GM18517 (cell line): ENCODE results near the gene INPP5F.
"Not testable (repeated sequence)": the region's sequence is repeated elsewhere in the genome, so short reads cannot be mapped to it uniquely, and the experiment has no call there.

Experiments
- ATAC-seq: cut with Tn5 transposase; IDR thresholded peaks from one replicate; pipeline ENCODE4 v1.9.1; 2021; ENCODE audit warnings: mild to moderate bottlenecking, moderate library complexity; ENCODE audit not compliant: unreplicated experiment

The INPP5F gene

DNA sequence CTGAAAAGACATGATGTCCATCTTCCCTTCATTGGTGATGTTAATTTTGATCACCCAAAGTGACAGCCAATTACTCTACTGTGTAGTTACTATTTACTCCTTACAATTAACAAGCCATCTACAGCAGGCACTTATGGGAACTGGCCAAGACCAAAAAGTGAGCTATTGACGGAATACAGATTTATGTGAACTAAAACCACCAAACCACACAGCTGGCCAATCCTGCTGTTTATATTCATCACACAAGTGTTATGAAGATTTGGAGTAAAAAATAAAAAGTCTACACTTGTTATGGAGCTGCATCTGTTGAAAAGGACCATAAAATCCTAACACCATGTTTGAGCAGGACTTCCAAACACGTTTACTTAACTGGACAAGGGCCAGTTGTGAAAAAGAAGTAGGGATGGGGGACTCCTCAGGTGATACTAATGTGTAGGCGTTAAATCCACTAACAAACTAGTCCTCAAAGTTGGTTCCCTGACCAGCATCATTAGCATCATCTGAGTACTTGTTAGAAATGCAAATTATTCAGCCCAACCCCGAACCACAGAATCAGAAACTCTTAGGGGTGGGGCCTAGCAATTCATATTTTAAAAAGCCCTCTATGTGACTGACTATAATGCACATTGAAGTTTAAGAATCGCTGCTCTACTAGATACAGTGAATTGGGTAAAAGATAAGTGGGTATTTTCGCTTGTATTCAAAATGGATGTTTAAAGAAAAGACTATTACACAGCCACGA lies 135.2 kb downstream of the INPP5F start:
- ATAC-seq = no peak

DNA sequence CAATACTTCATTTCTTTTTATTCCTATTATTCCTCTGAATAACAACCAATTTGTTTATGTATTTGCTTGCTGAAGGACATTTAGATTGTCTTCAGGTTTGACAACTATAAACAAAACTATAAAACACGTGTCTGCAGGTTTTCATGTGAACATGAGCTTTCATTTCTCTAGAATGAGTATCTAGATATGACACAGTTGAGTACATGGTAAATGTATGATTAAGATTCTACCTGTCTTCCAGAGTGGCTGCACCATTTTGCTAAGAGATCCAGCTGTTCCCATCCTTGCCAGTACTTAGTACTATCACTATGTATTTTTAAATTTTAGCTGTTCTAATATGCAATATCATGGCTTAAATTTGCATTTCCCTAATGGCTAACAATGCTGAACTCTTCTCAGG lies 136.7 kb downstream of the INPP5F start:
- ATAC-seq = no peak

DNA sequence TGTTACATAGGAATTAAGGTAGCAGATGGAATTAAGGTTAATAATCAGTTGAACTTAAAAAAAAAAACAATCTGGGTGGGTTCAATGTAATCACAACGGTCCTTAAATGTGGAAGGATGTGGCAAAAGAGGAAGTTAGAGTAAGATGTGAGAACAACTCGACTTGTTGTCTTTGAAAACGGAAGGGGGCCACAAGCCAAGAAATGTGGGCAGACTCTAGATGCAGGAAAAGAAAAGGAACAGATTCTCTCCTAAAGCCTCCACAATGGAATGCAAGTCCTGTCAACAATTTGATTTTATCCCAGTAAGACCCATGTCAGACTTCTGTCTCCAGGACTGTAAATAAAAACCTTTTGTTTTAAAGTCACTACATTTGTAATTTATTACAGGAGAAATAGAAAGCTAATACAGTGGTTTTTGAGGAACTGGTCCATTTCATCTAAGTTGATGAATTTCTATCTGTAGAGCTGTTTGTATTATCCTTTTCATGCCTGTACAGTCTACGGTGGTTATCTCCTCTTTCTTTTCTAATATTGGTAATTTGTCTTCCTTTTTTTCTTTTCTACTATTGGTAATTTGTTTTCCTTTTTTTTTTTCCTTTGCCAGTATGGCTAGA lies 138.2 kb downstream of the INPP5F start:
- ATAC-seq = no peak

DNA sequence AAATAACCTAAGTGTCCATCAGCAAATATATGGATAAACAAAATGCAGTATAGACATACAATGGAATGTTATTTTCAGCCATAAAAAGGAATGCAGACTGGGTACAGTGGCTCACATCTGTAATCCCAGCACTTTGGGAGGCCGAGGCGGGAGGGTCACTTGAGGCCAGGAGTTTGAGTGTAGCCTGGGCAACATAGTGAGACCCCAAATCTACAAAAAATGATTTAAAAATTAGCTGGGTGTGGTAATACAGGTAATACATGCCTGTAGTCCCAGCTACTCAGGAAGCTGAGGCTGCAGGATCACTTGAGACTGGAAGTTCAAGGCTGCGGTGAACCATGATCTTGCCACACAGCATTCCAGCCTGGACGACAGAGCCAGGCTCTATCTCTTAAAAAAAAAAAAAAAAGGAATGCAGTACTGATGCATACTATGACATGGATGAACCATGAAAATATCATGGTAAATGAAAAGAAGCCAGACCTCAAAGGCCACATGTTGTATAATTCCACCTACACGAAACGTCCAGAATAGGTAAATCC lies 139.9 kb downstream of the INPP5F start:
- ATAC-seq = no peak

DNA sequence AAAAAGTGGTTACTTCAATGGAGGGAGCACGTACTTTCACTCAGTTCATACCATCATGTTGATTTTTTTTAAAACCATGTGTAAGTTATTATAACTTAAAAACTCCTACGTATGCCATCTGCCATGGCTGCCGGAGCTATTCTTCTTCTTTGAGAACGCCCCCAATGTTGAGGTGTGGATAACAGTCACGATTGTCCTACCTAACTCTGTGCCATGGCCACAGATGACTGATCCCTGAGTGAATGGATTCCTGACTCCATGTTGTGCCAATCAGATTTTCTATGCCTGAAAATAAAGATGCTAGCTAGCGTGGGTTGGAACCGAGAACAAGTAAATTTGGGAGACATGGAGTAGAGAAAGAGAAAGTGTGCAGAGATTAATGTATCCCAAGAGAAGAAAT lies 141.5 kb downstream of the INPP5F start:
- ATAC-seq = no peak

DNA sequence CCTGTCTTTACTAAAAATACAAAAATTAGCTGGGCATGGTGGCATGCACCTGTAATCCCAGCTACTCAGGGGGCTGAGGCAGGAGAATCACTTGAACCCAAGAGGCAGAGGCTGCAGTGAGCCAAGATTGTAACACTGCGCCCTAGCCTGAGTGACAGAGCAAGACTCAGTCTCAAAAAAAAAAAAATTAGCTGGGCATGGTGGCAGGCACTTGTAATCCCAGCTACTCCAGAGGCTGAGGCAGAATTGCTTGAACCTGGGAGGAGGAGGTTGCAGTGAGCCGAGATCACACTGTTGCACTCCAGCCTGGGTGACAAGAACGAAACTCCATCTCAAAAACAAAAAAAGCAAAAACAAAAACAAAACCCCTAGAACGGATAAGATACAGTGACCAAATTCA lies 143.5 kb downstream of the INPP5F start:
- ATAC-seq = not testable (repeated sequence)

DNA sequence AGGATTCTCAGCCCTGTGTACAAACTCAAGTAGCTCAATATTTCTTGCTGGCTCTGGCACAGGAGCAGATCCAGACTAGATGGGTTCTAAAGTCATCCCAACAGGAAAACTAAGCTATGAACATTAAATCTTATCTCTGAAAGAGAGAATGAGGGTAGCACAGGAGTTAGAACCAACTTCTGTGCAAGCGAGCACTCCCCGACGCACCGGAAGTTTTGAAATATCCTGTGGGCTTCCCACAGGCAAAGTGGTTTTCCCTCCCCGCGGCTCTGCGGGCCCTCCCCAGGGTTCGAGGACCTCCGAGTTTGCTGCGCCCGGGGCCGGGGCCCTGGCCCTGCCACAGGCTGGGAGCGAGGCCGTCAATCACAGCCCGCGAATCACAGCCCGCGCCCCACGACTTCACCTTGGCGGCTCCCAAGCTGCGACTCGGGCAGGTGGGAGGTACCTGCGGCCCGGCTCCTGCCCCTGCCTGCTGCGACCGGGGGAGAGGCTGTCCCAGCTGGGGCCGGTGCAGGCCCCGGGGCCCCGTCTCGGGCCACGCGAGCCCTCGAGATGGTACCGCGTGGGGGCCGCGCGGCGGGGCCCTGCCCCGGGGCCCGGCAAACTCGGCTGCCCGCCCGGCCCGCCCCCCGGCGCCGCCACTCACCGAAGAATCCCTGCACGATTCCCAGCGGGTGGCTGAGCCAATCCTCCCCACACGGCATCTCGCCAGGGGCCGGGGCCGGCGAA lies 146.2 kb downstream of the INPP5F start:
- ATAC-seq = peak; percentile 31

DNA sequence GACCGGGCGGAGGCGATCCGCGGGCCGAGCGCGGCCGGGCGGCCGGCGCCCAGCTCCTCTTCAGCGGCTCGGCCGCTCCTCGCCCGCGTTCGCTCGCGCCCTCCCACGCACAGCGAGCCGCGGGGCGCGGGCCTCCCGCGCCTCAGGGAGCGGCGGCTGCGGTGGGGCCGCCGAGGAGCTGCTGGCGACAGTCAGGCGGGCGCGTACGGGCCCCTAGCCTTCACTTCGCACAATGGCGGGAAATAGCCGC lies 146.7 kb downstream of the INPP5F start, which contains the start of gene MCMBP:
Gene MCMBP, minus strand, starts transcription at position 234 of the 250 bp plus-strand sequence. CDS start 259 bp downstream, outside the sequence.
- ATAC-seq = no peak

DNA sequence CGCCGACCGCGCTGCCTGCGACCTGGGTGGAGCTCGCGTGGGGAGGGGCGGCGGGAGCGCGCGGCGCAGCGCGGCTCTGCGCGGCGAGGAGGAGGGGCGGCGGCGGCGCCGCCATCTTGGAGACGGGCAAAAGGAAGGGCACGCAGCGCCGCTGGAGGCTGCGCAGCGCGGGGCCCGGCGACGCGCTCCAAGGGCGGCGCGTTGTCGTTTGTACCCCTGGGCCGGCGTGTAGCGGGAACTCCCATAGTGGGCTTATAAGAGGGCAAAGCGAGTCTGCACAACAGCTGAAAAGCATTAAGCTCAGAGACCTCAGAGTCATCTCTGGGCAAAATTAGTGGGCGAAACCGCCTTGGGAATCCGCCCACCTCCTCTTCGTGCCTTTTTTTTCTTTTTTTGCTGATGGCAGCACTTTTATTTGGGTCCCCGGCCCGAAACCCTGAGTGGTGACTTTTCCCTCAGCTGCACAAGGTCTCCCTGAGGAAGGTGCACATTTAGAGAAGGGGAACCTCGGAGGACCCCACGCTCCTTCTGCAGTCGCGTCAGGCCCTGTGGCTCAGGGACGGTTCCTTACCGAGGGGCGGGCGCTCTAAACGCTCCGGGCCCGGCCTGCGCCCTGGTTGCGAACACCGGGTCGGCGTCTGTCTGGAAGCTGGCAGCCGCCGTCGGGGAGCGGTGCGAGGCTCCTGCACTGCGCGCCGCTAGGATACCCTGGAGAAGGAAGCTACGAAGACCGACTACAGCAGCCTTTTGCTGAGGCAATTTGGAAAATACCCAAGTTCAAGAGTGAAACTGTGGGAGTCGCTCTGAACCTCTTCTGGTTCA lies 147.2 kb downstream of the INPP5F start:
- ATAC-seq = peak; percentile 84

DNA sequence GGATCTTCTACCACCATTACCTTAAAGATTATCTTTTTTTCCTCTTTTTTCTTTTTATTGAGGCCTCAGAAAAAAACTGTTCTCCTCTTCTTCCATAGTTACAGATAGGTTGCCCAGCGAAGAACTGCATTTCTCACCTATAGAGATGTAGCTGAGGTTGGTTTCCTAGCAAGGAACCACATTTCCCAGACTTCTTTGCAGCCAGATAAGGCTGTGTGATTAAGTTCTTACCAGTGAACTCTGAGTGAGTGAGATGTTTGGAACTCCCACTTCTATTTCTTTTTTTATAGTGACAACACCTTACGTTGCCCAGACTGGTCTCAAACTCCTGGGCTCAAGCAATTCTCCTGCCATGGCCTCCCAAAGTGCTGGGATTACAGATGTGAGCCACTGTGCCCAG lies 152.7 kb downstream of the INPP5F start:
- ATAC-seq = no peak
